ENCODE data around the gene CAMTA1.
"Not testable (repeated sequence)": the region's sequence is repeated elsewhere in the genome, so short reads cannot be mapped to it uniquely, and the experiment has no call there.

The CAMTA1 gene

GRCh38 chr1:7596126-7596965 is 811.1 kb downstream of the CAMTA1 start:
- TF ChIP-seq Cebpa-rat (IDR thresholded peaks at IDR 0.05): no peak
- Histone ChIP-seq H3K4me2 (peak overlapping the region in 6 of 11 experiments; percentile 0 to 52 (median 26); a peak in 8 of 22 replicates), H3K27ac (no peak overlapping the region), H4K20me1 (0 out of 22 replicates have a peak, but pooled peaks cover 0 to 3% (median 0%) of the 10 kb centered on the region in 11 experiments), H3K4me3 (no peak overlapping the region), H3K4me1 (peaks cover 0 to 33% (median 18%) of the 10 kb centered on the region in 10 experiments; a peak in 14 of 20 replicates), H3K9me3 (replicated peaks in 1 of 11) (peaks cover 0 to 10% (median 4%) of the 10 kb centered on the region in 11 experiments; a peak in 16 of 22 replicates), H3K36me3 (no peaks in the 10 kb centered on the region), H3K9ac (no peak overlapping the region), H3K27me3 (no peaks in the 10 kb centered on the region)

- not testable (repeated sequence) for H3K9me3 ChIP-seq (replicated peaks in 1 of 11); H3K9ac ChIP-seq; H4K20me1 ChIP-seq; H3K4me2 ChIP-seq; H3K4me3 ChIP-seq; H3K36me3 ChIP-seq; H3K27me3 ChIP-seq; H3K27ac ChIP-seq
- H3K4me1 ChIP-seq: peaks cover 0 to 32% (median 18%) of the 10 kb centered on the region in 10 experiments; a peak in 14 of 20 replicates
These were observed 812.8 kb downstream of the CAMTA1 start for GRCh38 chr1:7598058-7598457.

GRCh38 chr1:7604906-7605305 is 819.7 kb downstream of the CAMTA1 start:
- H3K4me2 ChIP-seq: not testable (repeated sequence)

GRCh38 chr1:7606096-7606495 is 820.8 kb downstream of the CAMTA1 start:
- H3K4me3 ChIP-seq: no peak overlapping the region
- H3K4me2 ChIP-seq: no peak overlapping the region
- peaks cover 0 to 7% (median 0%) of the 10 kb centered on the region in 10 experiments; a peak in 3 of 20 replicates for H3K4me1 ChIP-seq
- TF ChIP-seq Cebpa-rat (IDR thresholded peaks at IDR 0.05): no peak
- H4K20me1 ChIP-seq: no peaks in the 10 kb centered on the region
- H3K9me3 ChIP-seq (replicated peaks in 1 of 11): peaks cover 0 to 21% (median 9%) of the 10 kb centered on the region in 11 experiments; a peak in 8 of 22 replicates
- H3K9ac ChIP-seq: no peak overlapping the region
- no peaks in the 10 kb centered on the region for H3K27me3 ChIP-seq
- no peak overlapping the region for H3K27ac ChIP-seq
- no peaks in the 10 kb centered on the region for H3K36me3 ChIP-seq

More at GRCh38 chr1:7604906-7605305, 819.7 kb downstream of the CAMTA1 start:
- H3K27ac ChIP-seq, H3K36me3 ChIP-seq, H3K4me3 ChIP-seq, H3K9ac ChIP-seq, H3K4me1 ChIP-seq, H3K27me3 ChIP-seq, H4K20me1 ChIP-seq: not testable (repeated sequence)
- H3K9me3 ChIP-seq (replicated peaks in 1 of 11): peaks cover 0 to 25% (median 9%) of the 10 kb centered on the region in 11 experiments; a peak in 8 of 22 replicates

- H3K36me3 ChIP-seq: no peaks in the 10 kb centered on the region
- no peak for TF ChIP-seq Cebpa-rat (IDR thresholded peaks at IDR 0.05)
- no peak overlapping the region for H3K4me2 ChIP-seq
- no peak overlapping the region for H3K4me3 ChIP-seq
- H4K20me1 ChIP-seq: peaks cover 0 to 5% (median 0%) of the 10 kb centered on the region in 11 experiments; a peak in 2 of 22 replicates
- H3K27me3 ChIP-seq: no peaks in the 10 kb centered on the region
- no peak overlapping the region for H3K9ac ChIP-seq
- H3K27ac ChIP-seq: no peak overlapping the region
- peaks cover 0 to 7% (median 0%) of the 10 kb centered on the region in 10 experiments; a peak in 3 of 20 replicates for H3K4me1 ChIP-seq
- H3K9me3 ChIP-seq (replicated peaks in 1 of 11): peaks cover 0 to 21% (median 9%) of the 10 kb centered on the region in 11 experiments; a peak in 8 of 22 replicates
These were observed 821.8 kb downstream of the CAMTA1 start for GRCh38 chr1:7607097-7607496.

- no peaks in the 10 kb centered on the region for H3K36me3 ChIP-seq
- no peak overlapping the region; a peak in 1 of 22 replicates for H3K4me2 ChIP-seq
- TF ChIP-seq Cebpa-rat (IDR thresholded peaks at IDR 0.05): no peak
- no peak overlapping the region for H3K27ac ChIP-seq
- H4K20me1 ChIP-seq: peaks cover 0 to 5% (median 0%) of the 10 kb centered on the region in 11 experiments; a peak in 3 of 22 replicates
- no peak overlapping the region for H3K4me3 ChIP-seq
- no peak overlapping the region for H3K9ac ChIP-seq
- H3K27me3 ChIP-seq: no peaks in the 10 kb centered on the region
- peaks cover 0 to 21% (median 9%) of the 10 kb centered on the region in 11 experiments; a peak in 8 of 22 replicates for H3K9me3 ChIP-seq (replicated peaks in 1 of 11)
- H3K4me1 ChIP-seq: peaks cover 0 to 7% (median 0%) of the 10 kb centered on the region in 10 experiments; a peak in 3 of 20 replicates
These were observed 823.5 kb downstream of the CAMTA1 start for GRCh38 chr1:7608628-7609305.

- no peak overlapping the region for H3K27ac ChIP-seq
- no peak overlapping the region for H3K4me2 ChIP-seq
- H3K4me1 ChIP-seq: peaks cover 0 to 7% (median 0%) of the 10 kb centered on the region in 10 experiments; a peak in 6 of 20 replicates
- no peak for TF ChIP-seq Cebpa-rat (IDR thresholded peaks at IDR 0.05)
- no peaks in the 10 kb centered on the region for H3K27me3 ChIP-seq
- no peak overlapping the region for H3K4me3 ChIP-seq
- no peak overlapping the region for H3K9ac ChIP-seq
- H3K9me3 ChIP-seq (replicated peaks in 1 of 11): peaks cover 0 to 21% (median 9%) of the 10 kb centered on the region in 11 experiments; a peak in 8 of 22 replicates
- H3K36me3 ChIP-seq: no peaks in the 10 kb centered on the region
- peaks cover 0 to 5% (median 0%) of the 10 kb centered on the region in 11 experiments; a peak in 3 of 22 replicates for H4K20me1 ChIP-seq
These were observed 824.2 kb downstream of the CAMTA1 start for GRCh38 chr1:7609311-7609994.

GRCh38 chr1:7610106-7610731 is 825.0 kb downstream of the CAMTA1 start:
- no peak for TF ChIP-seq Cebpa-rat (IDR thresholded peaks at IDR 0.05)
- Histone ChIP-seq H3K9ac (no peak overlapping the region), H3K4me2 (no peak overlapping the region)

More at GRCh38 chr1:7610106-7610731, 825.0 kb downstream of the CAMTA1 start:
- peaks cover 0 to 14% (median 7%) of the 10 kb centered on the region in 10 experiments; a peak in 16 of 20 replicates for H3K4me1 ChIP-seq
- H3K4me3 ChIP-seq: no peak overlapping the region
- peaks cover 0 to 7% (median 0%) of the 10 kb centered on the region in 11 experiments; a peak in 3 of 22 replicates for H4K20me1 ChIP-seq
- no peaks in the 10 kb centered on the region for H3K36me3 ChIP-seq
- peaks cover 0 to 16% (median 9%) of the 10 kb centered on the region in 11 experiments; a peak in 8 of 22 replicates for H3K9me3 ChIP-seq (replicated peaks in 1 of 11)
- no peaks in the 10 kb centered on the region for H3K27me3 ChIP-seq
- no peak overlapping the region for H3K27ac ChIP-seq

All from BLaER1 treated with 17β-estradiol and CSF1 and Interleukin-3, amounts not matched to agents 10 nM and 100 nM (cell line).